ENCODE results near the gene EGFL8.

The EGFL8 gene

DNA sequence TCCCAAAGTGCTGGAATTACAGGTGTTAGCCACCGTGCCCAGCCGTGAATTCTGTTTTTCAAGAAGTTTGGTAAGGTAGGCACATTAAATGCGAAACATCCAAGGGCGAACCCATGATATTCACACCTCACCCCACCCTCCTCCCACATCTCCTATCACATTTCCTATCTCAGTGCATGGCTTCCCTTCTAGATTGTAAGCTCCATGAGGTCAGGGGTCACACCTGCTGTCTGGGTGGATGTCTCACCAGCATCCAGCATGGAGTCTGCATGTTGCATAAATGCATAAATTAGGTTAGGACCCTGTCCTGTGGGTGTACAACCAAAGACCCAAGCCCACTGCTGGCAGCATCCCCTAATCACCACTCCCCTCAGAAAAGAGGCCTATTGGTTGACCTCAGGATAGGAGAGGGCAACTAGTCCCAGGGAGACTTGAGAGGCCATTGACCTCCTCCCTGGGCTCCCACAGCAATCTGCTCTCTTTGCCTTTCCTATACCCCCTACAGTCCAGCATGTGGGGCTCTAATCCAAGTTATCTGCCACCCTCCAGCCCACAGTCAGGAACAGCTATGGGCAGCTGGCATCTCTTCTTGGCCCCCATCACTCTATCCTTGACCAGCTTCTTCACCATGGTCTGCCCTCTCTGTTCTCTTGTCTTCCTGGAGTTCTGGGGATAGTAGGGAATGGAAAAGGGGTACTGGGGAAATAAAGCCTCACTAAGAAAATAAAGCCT is 16.8 kb upstream of the EGFL8 start:
- no peak for DNase-seq

DNA sequence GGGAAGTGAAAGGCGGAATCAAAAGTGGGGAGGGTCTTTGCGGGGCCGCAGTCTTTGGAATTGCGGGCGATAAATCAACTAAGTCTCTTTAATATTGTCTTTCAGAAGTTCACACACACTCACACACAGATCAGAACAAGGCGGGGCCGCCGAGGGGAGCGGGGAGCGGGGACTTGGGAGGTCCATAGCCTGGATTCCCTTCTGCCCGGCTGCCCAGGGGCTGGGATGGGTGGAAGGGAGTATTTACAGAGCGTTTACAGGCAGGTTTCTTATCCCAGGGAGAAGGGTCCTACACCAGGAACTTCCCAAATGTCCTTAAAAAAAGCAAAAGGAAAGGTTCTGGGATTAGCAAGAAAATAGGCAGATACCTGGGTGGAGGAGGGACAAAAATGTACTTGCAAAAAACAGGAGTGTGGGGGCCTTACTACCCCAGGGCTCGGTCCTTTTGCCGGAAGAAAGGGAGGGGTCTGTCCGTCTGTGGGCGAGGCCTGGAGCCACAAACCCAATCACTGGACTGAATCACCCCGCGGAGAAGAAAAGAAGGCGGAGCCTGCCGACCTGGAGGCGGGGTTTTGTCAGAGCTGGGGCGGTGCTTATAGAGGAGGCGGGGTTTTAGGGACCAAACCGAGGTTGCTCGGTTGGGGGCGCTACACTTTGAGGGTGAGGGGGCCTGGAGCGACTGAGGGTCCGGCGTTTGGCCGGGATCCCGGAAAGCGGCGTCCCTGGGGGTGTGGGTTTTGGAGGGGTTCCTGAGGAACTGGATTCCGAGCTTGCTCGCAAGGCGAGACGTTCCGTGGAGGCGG is 15.9 kb upstream of the EGFL8 start:
- DNase-seq: no peak

DNA sequence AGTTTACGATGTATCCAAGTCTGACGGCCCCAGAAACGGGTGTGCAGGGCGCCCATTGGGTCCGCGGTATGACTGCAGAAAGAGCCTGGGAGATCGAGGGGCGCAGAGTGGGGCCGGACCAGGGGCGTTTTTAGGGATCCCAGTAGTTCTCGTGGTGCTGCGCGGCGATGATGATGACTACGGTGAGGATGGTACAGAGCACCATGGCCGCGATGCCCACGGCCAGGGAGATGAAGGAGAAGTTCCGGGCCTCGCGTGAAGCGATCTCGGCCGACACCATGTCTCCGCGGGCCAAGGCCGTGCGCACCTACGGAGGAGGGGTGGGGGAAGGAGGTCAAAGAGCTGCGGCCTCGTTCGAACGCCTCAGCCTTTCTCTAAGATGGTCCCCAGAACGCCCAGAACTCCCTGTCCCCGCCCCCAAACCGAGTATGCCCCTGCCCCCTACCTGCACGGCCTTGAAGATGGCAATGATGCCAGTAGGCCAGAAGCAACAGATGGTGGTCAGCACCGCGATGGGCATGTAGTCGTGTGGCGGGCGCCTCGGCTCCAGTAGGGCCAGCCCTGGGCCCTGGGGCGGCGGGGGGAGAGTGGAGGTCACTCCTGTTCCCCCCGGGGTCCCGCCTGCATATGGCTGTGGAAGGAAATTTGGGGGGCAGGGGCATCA is 15.2 kb upstream of the EGFL8 start:
- DNase-seq: no peak

DNA sequence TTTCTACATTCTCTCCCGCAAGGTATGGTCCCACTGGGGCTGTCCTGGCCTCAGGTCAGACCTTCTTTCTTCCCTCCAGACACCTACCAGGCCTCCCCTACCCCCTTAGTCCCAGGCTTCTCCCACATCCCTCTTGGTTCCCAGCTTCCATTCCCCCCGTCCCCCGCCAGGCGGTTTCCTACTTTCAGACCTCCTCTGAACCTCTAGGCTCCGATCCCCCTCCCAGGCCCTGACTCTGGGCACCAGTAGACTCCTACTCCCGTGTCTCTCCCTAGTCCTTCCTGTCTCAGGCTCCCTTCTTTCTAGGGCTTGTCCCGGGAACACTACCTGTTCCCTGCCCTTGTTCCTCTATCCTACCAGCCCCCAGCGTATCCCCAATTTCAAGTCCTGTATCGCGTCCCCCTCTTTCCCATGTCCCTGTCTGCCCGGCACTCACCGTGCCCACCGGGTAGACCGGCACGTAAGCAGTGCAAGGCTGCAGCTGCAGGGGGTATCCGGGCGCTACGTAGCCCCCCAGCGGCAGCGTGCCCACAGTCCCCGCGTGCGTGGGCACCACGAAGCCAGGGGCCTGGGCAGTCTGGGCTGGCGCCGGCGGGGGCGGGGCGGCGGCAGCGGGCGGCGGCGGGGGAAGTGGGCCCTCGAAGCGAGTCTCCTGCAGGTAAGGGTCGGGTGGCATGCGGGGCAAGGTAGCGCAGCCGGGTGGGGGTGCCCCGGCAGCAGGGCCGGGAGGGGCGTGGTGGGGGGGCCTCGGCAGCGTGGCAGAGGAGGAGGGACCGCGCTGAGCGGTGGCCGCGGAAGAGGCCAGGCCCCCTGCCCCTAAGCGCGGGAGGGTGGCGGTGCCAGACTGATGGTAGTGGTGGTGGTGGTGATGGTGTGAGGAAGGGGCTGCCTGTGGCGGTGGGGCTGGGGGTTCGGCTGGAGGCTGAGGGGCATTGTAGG is 14.2 kb upstream of the EGFL8 start:
- DNase-seq: no peak

DNA sequence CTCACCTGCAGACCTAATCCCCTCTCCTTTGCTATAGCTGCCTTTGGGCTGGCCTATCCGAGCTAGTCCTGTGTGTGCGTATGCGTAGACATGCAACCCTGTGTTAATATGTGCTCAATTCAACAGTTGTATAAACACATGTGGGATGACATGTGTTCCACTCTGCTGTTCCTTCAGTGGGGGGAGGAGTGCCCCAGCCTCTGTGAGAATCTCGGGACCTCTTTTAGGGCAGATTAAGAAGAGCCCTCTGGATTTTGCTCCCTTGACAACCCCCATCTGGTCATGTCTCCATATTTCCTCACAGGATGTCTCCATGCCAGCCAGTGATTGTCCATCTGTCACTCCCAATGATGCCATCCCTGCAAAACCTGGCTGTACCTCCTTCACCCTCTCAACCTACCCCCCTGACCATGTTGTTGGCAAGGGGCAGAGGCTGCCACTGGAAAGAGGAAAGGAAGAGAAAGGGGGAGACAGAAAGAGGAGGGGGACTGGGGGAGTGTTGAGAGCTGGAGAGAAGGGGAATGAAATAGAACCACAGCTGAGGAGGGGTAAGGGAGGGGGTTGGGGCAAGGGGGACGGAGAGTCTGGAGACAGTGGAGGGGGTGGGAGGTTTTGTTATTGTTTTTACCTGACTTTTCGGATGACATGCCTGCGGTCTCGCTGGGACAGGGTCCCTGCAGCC is 13.1 kb upstream of the EGFL8 start:
- no peak for DNase-seq

- DNase-seq: no peak
Measured at GRCh38 chr6:32151863-32152768, 12.3 kb upstream of the EGFL8 start, which contains the start of gene PRRT1. Gene PRRT1 (minus strand): TSS chr6:32151939. CDS start chr6:32151827, 112 bp downstream.

- no peak for DNase-seq
Measured at GRCh38 chr6:32152769-32153563, 11.4 kb upstream of the EGFL8 start.

DNA sequence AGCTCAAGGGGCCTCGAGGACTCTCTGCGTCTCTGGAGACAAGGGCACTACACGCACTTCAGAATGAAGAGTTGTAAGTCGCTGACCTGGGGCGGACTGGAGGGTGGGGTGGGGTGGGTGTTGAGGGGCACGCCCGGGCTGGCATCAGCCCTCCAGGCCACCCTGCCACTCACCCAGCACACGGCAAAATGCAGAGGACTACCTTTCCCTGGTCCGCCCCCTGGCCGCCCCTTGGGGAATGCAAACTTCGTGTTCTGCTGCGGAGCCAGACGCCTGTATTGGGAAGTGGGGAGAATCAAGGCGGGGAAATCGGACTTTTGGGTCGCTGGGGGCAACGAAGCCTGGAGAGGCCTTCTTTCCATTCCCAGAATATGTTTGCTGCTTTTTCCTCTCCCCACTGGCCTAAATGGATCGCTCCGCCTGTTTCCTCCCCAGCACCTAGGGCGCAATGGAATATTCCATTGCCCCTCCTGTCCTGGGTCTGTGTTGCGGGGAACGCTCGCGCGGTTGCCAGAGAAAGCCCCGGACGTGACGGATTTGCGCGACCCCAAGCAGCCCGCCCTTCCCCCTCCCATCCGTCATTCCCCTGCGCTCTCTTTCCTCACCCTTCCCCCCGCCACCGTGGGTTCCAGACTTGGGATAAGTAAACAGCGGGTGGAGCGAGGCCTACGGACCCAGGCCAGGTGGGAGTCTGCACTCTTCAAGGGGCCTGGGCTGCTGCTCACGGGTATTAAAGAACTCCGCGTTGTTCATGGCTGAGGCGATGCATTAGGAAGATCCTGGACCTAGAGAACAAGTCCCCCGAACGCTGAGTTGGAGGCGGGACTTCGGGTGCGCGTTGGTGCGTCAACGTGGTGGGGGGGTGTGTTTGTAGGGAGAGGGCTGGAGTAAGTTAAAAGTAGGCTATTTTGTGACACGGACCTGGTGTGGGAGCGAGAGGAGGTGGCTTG is 10.6 kb upstream of the EGFL8 start, which contains the start of gene PPT2:
Gene PPT2, plus strand, starts transcription at position 578 of the 950 bp plus-strand sequence. CDS start 454 bp downstream, outside the sequence.
- peak; percentile 54 for DNase-seq

GRCh38 chr6:32154514-32155161 is 9.8 kb upstream of the EGFL8 start:
- DNase-seq: peak; percentile 53

- DNase-seq: no peak
Measured at GRCh38 chr6:32156891-32157290, 7.5 kb upstream of the EGFL8 start.

DNA sequence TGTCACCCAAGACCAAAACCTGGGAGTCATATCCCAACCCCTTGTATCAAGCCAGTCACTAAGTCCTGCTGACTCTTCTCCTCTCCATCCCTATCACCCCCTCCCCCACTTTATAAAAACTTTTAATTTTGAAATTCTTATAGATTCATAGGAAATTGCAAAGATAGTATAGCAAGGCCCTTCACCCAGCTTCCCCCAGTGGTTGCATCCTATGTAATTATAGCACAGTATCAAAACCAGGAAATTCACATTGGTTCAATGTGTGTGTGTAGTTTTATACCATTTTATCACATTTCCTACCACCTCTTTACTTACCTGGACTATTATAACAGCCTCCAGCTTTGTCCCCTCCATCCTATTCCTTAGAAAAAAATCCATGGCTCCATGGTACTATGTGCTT is 6.3 kb upstream of the EGFL8 start:
- DNase-seq: no peak

GRCh38 chr6:32163559-32164258 is 686 bp upstream of the EGFL8 start:
- DNase-seq: no peak

- DNase-seq: no peak
Measured at GRCh38 chr6:32166411-32167061, 2.1 kb downstream of the EGFL8 start.

GRCh38 chr6:32167154-32167760 is 2.9 kb downstream of the EGFL8 start:
- DNase-seq: no peak

GRCh38 chr6:32167761-32168262 is 3.4 kb downstream of the EGFL8 start:
- DNase-seq: no peak

GRCh38 chr6:32168350-32168749 is 4.0 kb downstream of the EGFL8 start:
- DNase-seq: no peak

Data from NCI-H1092 treated with DMSO at 0.1 percent for 48 hours (cell line).